PC-9 (cell line): ENCODE data around the gene CYP4A11. TPM values are rescaled to one million over a fixed set of nuclear protein-coding genes. Genes with fewer than 3 reads are reported as not detected.
"Not testable (repeated sequence)": the region's sequence is repeated elsewhere in the genome, so short reads cannot be mapped to it uniquely, and the experiment has no call there.

ENCODE experiments used
- BruUV-seq: library from RNA; stranded (reverse); fragments of 400-500 nt; replicated peaks from 2 replicates; lab custom pipeline; 2021; lab: Mats Ljungman, UMichigan
- CTCF ChIA-PET: fragments of 300-600 bp; sonication (Branson Sonifier 250); formaldehyde crosslinking; loops from one replicate; lab custom pipeline; 2022; ENCODE audit warnings: antibody characterized with exemption; lab: Charles Lee
- POLR2A ChIA-PET: fragments of 300-600 bp; sonication (Branson Sonifier 250); formaldehyde crosslinking; loops from one replicate; lab custom pipeline; 2022; ENCODE audit warnings: antibody characterized with exemption; ENCODE audit not compliant: unreplicated experiment; lab: Charles Lee
- DNase-seq, 2 experiments: peaks; one replicate each; pipeline versions ENCODE4 v3.0.0 to v3.0.0-alpha.2; 2015 to 2022; ENCODE audit warnings: mixed read lengths in 1 of 2
- H2AFZ ChIP-seq: fragments of 200-600 bp; sonication (generic); 2 replicates; pipeline ENCODE4 v1.8.1; 2017; ENCODE audit warnings: antibody characterized with exemption
- H3F3A ChIP-seq: fragments of 200-600 bp; sonication (generic); 2 replicates; pipeline ENCODE4 v1.8.1; 2017; ENCODE audit warnings: antibody characterized with exemption, mild to moderate bottlenecking, low read depth; ENCODE audit not compliant: insufficient read depth
- H3K27ac ChIP-seq: fragments of 200-600 bp; sonication (generic); 2 replicates; pipeline ENCODE4 v1.6.1; 2016; ENCODE audit warnings: mixed run types
- H3K27me3 ChIP-seq: fragments of 200-600 bp; sonication (generic); 2 replicates; pipeline ENCODE4 v1.6.1; 2016; ENCODE audit warnings: low read depth, mixed run types; ENCODE audit not compliant: insufficient read depth
- H3K36me3 ChIP-seq: fragments of 200-600 bp; sonication (generic); 2 replicates; pipeline ENCODE4 v1.6.1; 2016; ENCODE audit warnings: low read depth, mixed run types
- H3K4me1 ChIP-seq: fragments of 200-600 bp; sonication (generic); replicated peaks from 2 replicates; pipeline ENCODE4 v1.6.1; 2016; ENCODE audit warnings: mixed run types; ENCODE audit not compliant: insufficient read depth
- H3K4me2 ChIP-seq: fragments of 200-600 bp; sonication (generic); 2 replicates; pipeline ENCODE4 v1.6.1; 2017; ENCODE audit warnings: mixed run types
- H3K4me3 ChIP-seq: fragments of 200-600 bp; sonication (generic); 2 replicates; pipeline ENCODE4 v1.6.1; 2016; ENCODE audit warnings: mixed run types
- H3K79me2 ChIP-seq: fragments of 200-600 bp; sonication (generic); 2 replicates; pipeline ENCODE4 v1.6.1; 2017; ENCODE audit warnings: low read depth, mixed run types
- H3K9me2 ChIP-seq: fragments of 200-600 bp; sonication (generic); 2 replicates; pipeline ENCODE4 v1.8.1; 2017; ENCODE audit warnings: mild to moderate bottlenecking; ENCODE audit not compliant: insufficient read depth
- H3K9me3 ChIP-seq: fragments of 200-600 bp; sonication (generic); 2 replicates; pipeline ENCODE4 v1.8.1; 2016; ENCODE audit warnings: low read depth; ENCODE audit not compliant: insufficient read depth
- H4K20me1 ChIP-seq: fragments of 200-600 bp; sonication (generic); 2 replicates; pipeline ENCODE4 v1.8.1; 2017; ENCODE audit not compliant: insufficient read depth
- EZH2 ChIP-seq: fragments of 200-600 bp; sonication (generic); IDR thresholded peaks from 2 replicates; pipeline ENCODE4 v1.8.0; 2017; ENCODE audit warnings: antibody characterized with exemption, low read depth
- intact Hi-C: fragments of 100-400 bp; cut with micrococcal nuclease; formaldehyde crosslinking; loops from one replicate; pipeline ENCODE4 v1.10.0; 2022; ENCODE audit not compliant: unreplicated experiment
- total RNA-seq: library from RNA; stranded (reverse); gene quantifications from 2 replicates; pipeline ENCODE4 v1.2.3, GENCODE V29; 2021
- TF ChIP-seq, protein P1 (sequence below): fragments of 200-600 bp; sonication (generic); conservative IDR thresholded peaks from 2 replicates; pipeline ENCODE4 v1.6.1; 2017; ENCODE audit warnings: mixed run types, antibody characterized with exemption, mild to moderate bottlenecking, moderate library complexity

Gene CYP4A11
- total RNA-seq, 1 experiment from 2014 or later = not detected

GRCh38 chr1:46960250-46960649 lies 19.0 kb upstream of the CYP4A11 start:
- Histone ChIP-seq H4K20me1 (no peaks in the 10 kb centered on the region), H3K36me3 (no peaks in the 10 kb centered on the region), H3K4me2 (no peak overlapping the region), H3K27me3 (no peaks in the 10 kb centered on the region), H3K27ac (no peak overlapping the region), H3K4me3 (no peak overlapping the region), H3K79me2 (no peaks in the 10 kb centered on the region), H3F3A (no peaks in the 10 kb centered on the region), H2AFZ (no peak overlapping the region), H3K9me3 (no peaks in the 10 kb centered on the region), H3K9me2 (no peaks in the 10 kb centered on the region), H3K4me1 (no peaks in the 10 kb centered on the region)
- DNase-seq = no peak
- BruUV-seq = no TSS peak
- intact Hi-C loops = no loop called here
- no peak for TF ChIP-seq EZH2
- TF ChIP-seq, protein P1, sequence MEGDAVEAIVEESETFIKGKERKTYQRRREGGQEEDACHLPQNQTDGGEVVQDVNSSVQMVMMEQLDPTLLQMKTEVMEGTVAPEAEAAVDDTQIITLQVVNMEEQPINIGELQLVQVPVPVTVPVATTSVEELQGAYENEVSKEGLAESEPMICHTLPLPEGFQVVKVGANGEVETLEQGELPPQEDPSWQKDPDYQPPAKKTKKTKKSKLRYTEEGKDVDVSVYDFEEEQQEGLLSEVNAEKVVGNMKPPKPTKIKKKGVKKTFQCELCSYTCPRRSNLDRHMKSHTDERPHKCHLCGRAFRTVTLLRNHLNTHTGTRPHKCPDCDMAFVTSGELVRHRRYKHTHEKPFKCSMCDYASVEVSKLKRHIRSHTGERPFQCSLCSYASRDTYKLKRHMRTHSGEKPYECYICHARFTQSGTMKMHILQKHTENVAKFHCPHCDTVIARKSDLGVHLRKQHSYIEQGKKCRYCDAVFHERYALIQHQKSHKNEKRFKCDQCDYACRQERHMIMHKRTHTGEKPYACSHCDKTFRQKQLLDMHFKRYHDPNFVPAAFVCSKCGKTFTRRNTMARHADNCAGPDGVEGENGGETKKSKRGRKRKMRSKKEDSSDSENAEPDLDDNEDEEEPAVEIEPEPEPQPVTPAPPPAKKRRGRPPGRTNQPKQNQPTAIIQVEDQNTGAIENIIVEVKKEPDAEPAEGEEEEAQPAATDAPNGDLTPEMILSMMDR = no peak
- ChIA-PET POLR2A (no interaction called here), CTCF (no interaction called here)

DNA sequence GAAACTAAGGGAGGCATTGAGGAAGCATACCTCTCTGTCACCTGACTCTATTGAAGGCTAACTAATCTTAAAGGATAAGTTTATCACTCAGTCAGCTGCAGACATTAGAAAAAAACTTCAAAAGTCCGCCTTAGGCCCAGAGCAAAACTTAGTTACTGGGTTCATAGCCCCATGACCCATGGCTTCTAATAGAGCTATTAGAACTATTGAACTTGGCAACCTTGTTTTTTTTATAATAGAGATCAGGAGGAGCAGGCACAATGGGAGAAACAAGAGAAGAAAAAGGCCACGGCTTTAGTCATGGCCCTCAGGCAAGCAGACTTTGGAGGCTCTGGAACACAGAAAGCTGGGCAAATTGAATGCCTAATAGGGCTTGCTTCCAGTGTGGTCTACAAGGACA lies 13.8 kb upstream of the CYP4A11 start:
- H3F3A ChIP-seq, intact Hi-C loops, H3K9me3 ChIP-seq, DNase-seq, H3K4me1 ChIP-seq, BruUV-seq, H2AFZ ChIP-seq, H3K27me3 ChIP-seq, H3K79me2 ChIP-seq, H3K4me2 ChIP-seq, H3K36me3 ChIP-seq, H3K4me3 ChIP-seq, H3K27ac ChIP-seq, POLR2A ChIA-PET, H4K20me1 ChIP-seq, H3K9me2 ChIP-seq, CTCF ChIA-PET: not testable (repeated sequence)

GRCh38 chr1:46953847-46954246 lies 12.6 kb upstream of the CYP4A11 start:
- BruUV-seq, H3K36me3 ChIP-seq, H3K27me3 ChIP-seq, H3K9me3 ChIP-seq, H3K79me2 ChIP-seq, H3K4me2 ChIP-seq, H2AFZ ChIP-seq, POLR2A ChIA-PET, CTCF ChIA-PET, H3K9me2 ChIP-seq, intact Hi-C loops, H3K27ac ChIP-seq, H3K4me3 ChIP-seq, H3K4me1 ChIP-seq, H3F3A ChIP-seq, DNase-seq, H4K20me1 ChIP-seq: not testable (repeated sequence)

DNA sequence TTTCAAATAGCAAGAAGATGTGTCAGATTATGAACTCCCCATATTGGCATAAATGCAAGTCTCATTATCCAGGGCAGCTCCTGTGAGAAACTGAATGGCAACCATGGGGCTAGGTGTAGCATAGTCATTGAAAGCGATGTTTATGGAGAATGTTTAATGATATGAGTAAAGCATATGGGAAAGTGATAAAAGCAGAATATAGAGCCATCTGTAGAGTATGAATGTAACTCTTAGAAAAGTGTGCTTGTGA lies 8.1 kb upstream of the CYP4A11 start:
- H4K20me1 ChIP-seq, H3K4me1 ChIP-seq, H3K9me2 ChIP-seq, H3K27ac ChIP-seq, H3F3A ChIP-seq, H2AFZ ChIP-seq, intact Hi-C loops, H3K9me3 ChIP-seq, DNase-seq, H3K27me3 ChIP-seq, H3K4me3 ChIP-seq, POLR2A ChIA-PET, H3K4me2 ChIP-seq, CTCF ChIA-PET, H3K36me3 ChIP-seq, BruUV-seq, H3K79me2 ChIP-seq: not testable (repeated sequence)
